Renal pelvis (tissue), 4 donors: Measurements from ENCODE around the gene ACY1. TPM values are rescaled to one million over a fixed set of nuclear protein-coding genes. Genes with fewer than 3 reads are reported as not detected.

Experiments
- DNase-seq: peaks from one replicate; pipeline ENCODE4 v3.0.0-alpha.2; 2013
- polyA plus RNA-seq, 3 donors: library from polyadenylated mRNA; unstranded; fragments of 120-200 nt; gene quantifications; one replicate each; pipeline ENCODE4 v1.2.1, GENCODE V29; 2013; ENCODE audit not compliant: insufficient read length in 3 of 3

The ACY1 gene
- polyA plus RNA-seq, 3 donors, result 120 to 128 (median 127) TPM

DNA sequence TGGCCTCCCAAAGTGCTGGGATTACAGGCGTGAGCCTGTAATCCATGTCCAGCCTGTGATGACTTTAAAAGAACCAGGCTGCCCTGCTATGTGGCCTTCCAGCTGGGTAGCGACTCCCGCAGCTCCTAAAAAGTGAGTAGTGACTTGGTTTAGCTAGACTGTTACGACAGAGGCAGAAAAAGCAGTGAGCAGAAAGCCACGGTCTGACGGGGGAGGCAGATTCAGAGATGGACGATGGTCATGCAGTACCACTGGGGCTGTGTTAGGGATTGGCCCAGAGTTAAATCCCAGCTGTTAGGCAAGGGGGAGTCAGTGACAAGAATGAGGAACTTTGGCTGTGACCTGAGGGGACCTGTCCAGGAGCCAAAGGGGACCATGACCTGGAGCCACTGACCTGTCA is 15.4 kb downstream of the ACY1 start:
- DNase-seq, result no peak

GRCh38 chr3:51999846-52000245 is 16.5 kb downstream of the ACY1 start:
- DNase-seq, result no peak

DNA sequence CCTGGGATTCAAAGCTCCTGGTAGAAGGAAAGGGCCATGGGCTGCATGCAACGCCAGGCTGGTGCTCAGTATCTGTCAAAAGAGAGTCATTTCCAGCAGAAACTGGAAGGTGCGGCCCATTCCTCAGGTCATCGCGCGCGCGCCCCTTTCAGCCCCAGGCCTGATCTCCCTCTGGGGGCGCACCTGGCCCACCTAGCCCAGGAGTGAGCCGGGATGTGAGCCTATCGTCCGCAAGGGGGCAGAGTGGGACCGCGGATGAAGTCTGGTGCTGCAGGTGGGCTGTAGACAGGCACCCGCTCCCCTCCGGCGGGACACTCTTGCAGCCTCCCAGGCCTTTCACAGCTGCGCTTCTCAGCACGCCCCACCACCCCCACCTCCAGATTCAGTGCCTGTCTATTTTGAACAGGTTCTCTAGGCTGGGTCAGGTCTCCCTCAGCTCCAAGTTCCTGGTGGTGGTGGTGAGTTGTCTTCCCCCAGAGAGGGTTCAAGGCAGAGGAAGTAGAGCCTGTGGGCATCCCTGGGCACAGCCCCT is 18.2 kb downstream of the ACY1 start:
- DNase-seq, result peak; percentile 81

DNA sequence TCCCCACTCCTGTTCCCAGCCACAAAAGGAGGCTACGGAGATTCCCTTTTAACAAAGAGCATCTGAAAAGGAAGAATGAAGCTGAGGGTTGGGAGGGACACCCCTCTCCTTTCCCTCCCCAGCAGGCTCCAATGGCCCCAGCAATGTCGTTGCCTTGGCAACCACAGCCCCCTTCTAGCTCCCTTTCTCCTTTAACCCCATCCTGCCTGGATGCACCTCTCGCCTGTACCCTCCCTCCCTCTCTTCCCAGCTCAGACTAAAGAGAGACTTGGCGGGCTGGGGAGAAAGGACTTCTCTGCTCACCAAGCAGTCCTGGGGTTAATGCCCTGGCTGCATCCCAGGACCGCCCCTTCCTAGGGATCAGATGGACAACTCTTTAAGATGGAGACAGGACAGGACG is 19.4 kb downstream of the ACY1 start:
- no peak for DNase-seq

GRCh38 chr3:52004163-52004787 is 20.9 kb downstream of the ACY1 start:
- peak; percentile 64 for DNase-seq

GRCh38 chr3:52004906-52005395 is 21.6 kb downstream of the ACY1 start:
- no peak for DNase-seq

DNA sequence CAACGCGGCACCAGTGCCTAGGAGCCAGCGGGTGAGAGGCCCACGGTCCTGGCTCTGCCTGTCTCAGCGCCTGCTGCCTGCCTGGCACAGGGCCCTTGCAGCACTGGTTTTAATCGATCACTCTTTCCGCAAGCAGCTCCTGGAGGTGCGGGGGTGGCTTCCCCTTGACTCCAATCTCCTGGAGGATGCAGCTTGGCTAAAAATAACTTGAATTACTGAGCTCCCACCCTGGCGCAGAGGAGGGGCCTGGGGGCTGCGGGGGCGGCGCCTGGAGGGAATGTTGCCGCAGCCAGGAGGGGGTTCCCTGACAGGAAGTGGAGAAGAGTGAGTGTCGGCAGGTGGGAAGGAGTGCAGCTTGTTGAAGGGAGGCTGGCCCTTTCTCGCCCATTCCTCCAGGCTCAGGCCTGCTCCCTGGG is 22.2 kb downstream of the ACY1 start:
- peak; percentile 82 for DNase-seq

DNA sequence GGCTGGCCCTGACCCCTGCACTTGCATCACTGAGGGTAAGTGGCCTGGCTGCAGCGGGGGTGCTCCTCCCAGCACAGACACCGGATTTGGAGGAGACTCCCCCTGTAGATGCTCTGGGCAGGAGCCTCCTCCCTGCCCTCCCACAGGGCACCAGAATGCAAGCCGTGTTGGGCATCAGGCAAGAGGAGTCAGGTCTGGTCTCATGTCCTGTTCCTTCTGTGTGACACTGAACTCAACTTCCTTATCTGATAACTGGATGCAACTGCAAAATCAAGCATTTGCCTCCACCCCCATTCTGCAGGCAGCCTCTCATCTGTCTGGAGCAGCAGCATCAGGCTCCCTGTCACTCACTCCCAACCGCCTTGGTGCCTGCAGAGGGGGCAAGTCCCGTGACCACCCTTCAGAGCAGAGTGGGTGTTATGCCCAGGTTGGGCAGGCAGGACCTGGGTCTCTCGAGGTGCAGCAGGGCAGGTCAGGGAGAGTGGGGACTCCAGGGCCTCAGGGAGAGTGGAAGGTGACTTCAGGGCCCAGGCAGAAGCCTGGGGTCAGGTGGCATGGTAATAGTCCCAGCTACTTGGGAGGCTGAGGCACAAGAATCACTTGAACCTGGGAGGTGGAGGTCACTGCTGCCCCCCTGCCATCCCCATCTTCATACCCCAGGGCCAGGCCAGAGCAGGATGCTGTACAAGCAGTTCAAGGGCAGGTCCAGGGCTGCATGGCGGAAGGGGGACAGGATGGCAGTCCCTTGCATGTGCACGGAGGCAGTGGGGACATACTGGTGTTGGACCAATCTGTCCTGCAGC is 22.9 kb downstream of the ACY1 start:
- no peak for DNase-seq

DNA sequence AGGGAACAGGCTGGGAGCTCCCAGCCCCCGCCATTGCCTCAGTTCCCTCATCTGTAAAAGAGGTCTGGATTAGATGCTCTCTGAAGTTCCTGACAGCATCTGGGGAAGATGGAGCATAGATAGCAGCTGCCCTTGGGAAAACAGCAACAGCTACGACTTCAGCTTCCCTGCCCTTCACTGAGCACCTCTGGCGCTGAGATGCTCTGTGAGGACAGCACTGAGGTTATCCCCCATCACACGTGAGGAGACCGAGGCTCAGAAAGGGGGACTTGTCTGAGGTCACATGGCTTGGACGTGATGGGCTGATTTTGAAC is 23.4 kb downstream of the ACY1 start:
- no peak for DNase-seq

GRCh38 chr3:52007291-52007690 is 24.0 kb downstream of the ACY1 start:
- no peak for DNase-seq

GRCh38 chr3:52010431-52010830 is 27.1 kb downstream of the ACY1 start:
- no peak for DNase-seq

DNA sequence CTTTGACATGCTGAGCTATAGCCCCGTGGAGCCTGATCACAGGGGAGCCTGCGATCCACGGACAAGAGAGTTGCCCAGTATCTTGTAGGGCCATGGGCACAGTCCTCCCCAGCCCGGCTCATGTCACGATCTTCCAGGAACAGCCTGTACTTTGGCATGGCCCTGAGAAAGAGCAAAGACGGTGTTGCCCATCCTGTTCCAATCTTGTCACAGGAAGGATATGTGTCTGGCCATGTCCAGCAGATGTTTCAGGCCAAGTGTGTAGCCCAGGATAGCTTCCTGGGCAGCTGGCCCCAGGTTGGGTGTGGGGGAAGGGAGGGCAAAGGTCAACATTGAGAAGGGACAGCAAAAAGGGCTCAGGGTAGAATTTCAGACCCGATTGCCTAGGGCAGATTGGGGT is 29.4 kb downstream of the ACY1 start:
- no peak for DNase-seq

- no peak for DNase-seq
Measured at GRCh38 chr3:52013802-52014598, 30.7 kb downstream of the ACY1 start.

DNA sequence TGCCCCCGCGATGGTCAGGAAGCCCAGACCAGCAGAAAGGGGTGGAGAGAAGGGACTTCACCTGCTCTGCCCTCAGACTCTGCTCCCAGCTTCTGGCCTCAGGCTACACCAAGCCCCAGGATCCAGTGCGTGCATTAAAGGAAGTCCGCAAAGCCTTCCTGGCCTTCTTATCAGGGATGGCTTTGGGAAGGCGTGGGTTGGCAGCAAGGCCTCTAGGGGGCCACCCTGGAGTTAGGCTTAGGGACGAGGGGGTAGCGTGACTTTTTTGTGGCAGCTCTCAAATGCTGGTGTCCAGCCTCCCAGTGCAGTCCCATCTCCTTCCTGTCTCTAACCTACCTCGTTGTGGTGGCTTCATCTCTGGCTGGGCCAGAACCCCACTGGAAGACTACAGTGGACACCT is 31.3 kb downstream of the ACY1 start:
- DNase-seq, result no peak

DNA sequence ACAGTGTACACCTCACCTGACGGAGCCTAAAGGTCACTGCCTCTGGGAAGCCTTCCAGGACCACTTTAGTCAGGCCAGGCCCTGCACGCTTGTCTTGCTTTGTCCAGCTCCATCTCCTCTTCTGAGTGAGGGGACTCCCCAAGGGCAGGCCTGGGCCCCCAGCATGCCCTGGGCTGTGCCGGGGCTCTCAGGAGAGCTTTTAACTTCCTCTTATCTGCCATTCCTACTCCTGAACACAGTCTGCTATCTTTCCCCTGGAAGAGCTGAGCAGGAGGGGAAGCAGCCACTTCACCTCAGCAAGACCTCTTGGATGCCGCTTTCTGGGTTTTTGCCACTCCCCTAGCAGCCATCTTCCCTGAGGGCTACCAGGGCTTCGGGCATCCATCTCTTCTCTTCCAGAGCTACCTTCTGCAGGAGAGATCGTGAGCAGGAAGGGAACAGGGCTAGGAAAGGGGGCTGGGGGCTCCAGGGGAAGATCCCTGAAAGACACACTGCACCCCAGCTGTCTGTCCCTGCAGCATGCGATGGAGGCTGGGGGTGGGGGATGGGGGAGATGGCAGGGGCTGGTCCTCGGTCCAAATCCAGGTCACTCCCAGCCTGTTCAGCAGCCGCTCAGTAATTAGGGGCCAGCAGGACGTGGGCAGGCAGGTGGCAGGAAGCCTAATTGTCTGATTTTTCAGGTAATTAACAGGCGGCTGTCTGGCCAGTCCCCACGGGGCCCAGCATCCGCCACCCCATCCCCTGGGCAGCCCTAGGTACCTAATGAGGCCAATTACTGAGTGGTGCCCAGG is 32.3 kb downstream of the ACY1 start:
- DNase-seq, result no peak

DNA sequence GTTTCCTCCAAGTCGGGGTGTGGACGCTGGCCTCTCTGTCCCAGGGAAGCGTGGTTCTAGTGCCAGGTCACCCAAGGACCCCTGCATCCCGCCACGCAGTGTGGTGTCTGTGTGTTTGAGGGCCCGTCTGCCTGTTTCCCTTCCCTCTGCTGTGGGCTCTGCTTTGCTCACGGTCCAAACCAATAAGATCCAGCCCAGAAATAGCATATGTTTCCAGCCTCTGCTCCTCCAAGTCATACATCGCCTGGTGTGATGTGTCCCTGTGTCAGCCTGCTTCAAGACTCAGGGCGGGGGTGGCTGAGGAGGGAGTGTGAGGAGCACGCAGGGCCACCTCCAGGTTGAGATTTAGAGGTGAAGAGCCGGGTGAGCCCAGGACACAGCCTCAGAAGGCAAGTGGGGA is 34.3 kb downstream of the ACY1 start:
- no peak for DNase-seq

DNA sequence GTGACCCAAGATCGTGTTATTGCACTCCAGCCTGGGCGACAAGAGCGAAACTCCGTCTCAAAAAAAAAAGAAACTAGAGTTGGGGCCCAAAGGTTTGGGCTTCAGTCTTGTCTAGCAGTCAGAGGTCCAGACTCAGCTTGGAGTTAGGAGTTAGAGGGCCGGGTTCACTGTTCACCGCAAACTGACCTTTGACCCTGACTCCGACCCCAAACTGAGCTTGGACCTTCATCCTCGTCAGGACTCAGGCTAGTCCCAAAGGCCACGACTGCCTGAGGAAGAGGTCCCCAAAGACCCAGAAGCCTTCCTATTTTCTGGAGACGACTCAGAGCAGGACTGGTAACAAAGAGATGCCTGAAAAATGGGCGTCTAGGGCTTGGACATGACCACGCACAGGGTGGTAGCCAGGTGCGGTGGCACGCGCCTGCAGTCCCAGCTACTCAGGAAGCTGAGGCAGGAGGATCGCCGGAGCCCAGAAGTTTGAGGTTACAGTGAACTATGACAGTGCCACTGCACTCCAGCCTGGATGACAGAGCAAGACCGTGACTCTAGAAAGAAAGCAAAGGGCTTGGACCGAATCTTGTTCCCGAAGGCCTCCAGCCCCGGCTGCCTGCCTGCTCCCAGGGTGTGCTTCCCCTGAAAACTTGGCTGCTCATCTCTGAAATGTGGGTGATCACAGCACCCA is 35.1 kb downstream of the ACY1 start:
- no peak for DNase-seq

GRCh38 chr3:52019352-52020080 is 36.2 kb downstream of the ACY1 start:
- DNase-seq, result no peak

GRCh38 chr3:52020796-52021195 is 37.5 kb downstream of the ACY1 start:
- no peak for DNase-seq

GRCh38 chr3:52021489-52022268 is 38.3 kb downstream of the ACY1 start:
- no peak for DNase-seq
